HEK293T (cell line): ENCODE measurements around the gene RUSC1.

Source experiments
- CTBP1 ChIP-seq: fragments of 450-650 bp; IDR thresholded peaks from 2 replicates; pipeline ENCODE4 v1.6.1; 2016; ENCODE audit warnings: borderline replicate concordance
- ELF4 ChIP-seq: fragments of 450-650 bp; IDR thresholded peaks from 2 replicates; pipeline ENCODE4 v1.6.1; 2017; ENCODE audit warnings: antibody characterized with exemption
- FOXK2 ChIP-seq: fragments of 450-650 bp; IDR thresholded peaks from 2 replicates; pipeline ENCODE4 v1.6.1; 2016; ENCODE audit warnings: mild to moderate bottlenecking
- FOXM1 ChIP-seq: fragments of 450-650 bp; IDR thresholded peaks from 2 replicates; pipeline ENCODE4 v1.6.1; 2017; ENCODE audit warnings: mild to moderate bottlenecking, borderline replicate concordance
- LEF1 ChIP-seq: fragments of 450-650 bp; IDR thresholded peaks from 2 replicates; pipeline ENCODE4 v1.6.1; 2017; ENCODE audit warnings: mild to moderate bottlenecking, borderline replicate concordance
- TARDBP ChIP-seq: fragments of 450-650 bp; IDR thresholded peaks from 2 replicates; pipeline ENCODE4 v1.6.1; 2016

GRCh38 chr1:155329980-155330598 is 9.4 kb downstream of the RUSC1 start:
- TF ChIP-seq FOXM1 (no peak), TARDBP (no peak), CTBP1 (no peak), LEF1 (no peak), FOXK2 (no peak), ELF4 (no peak)
